Measurements from ENCODE around the gene LYSMD4.

DNA sequence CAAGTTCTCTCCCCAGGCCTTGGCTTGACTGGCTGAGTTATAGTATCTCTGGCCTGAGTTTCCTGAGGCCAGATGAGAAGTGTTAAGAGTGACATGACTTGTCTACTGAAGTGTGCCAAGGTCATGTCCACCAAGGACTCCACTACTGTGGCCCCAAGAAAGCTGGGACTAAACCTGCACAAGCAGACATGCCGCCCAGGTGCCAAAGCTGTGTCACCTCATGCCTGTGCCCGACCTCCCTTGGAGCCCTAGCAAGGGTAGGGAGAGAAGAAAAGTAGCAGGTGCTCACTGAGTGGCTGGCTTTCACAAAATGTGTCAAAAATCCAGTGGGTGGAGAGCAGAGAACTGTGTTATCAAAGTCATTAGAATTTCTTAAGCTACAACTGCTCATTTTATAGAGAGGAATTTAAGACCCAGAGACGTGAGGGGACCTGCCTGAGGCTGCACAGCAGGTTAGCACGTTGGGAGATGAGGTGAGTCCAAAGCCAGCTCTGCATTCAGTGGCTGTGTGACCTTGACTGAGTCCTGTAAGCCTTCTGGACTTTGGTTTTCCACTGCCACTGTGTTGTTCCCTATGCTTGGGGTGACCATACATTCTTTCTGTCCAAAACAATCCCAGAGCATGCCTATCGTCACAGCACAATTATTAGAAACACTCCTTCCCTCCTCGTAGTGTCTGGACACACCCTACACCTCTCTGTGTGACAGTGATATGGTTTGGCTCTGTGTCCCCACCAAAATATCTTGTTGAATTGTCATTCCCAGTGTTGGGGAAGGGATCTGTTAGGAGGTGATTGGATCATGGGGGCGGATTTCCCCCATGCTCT lies 5.0 kb upstream of the LYSMD4 start:
- TF ChIP-seq EZH2phosphoT487 (IDR thresholded peaks at IDR 0.05; ENCODE audit: borderline replicate concordance, low read length) = no peak
- TF ChIP-seq, protein P1, sequence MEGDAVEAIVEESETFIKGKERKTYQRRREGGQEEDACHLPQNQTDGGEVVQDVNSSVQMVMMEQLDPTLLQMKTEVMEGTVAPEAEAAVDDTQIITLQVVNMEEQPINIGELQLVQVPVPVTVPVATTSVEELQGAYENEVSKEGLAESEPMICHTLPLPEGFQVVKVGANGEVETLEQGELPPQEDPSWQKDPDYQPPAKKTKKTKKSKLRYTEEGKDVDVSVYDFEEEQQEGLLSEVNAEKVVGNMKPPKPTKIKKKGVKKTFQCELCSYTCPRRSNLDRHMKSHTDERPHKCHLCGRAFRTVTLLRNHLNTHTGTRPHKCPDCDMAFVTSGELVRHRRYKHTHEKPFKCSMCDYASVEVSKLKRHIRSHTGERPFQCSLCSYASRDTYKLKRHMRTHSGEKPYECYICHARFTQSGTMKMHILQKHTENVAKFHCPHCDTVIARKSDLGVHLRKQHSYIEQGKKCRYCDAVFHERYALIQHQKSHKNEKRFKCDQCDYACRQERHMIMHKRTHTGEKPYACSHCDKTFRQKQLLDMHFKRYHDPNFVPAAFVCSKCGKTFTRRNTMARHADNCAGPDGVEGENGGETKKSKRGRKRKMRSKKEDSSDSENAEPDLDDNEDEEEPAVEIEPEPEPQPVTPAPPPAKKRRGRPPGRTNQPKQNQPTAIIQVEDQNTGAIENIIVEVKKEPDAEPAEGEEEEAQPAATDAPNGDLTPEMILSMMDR (conservative IDR thresholded peaks at IDR 0.05; ENCODE audit: low read depth, low read length) = no peak
- no peak for TF ChIP-seq EZH2 (IDR thresholded peaks at IDR 0.05; ENCODE audit: low read length, unreplicated experiment)

All from PC-3 (cell line).